IMR-90 (cell line): Measurements from ENCODE around the gene SPPL3.

Source experiments
- BHLHE40 ChIP-seq: fragments of 150-350 bp; IDR thresholded peaks from 2 replicates; pipeline ENCODE4 v1.6.1; 2016; ENCODE audit warnings: mild to moderate bottlenecking, low read depth, low read length
- CEBPB ChIP-seq: IDR thresholded peaks from 2 replicates; pipeline ENCODE4 v1.6.1; 2012; ENCODE audit warnings: low read depth, low read length, improper control_type of control experiment
- ELK1 ChIP-seq: fragments of 150-350 bp; IDR thresholded peaks from 2 replicates; pipeline ENCODE4 v1.6.1; 2016; ENCODE audit warnings: low read depth, mild to moderate bottlenecking, low read length, moderate library complexity, borderline replicate concordance
- FOS ChIP-seq: fragments of 150-350 bp; IDR thresholded peaks from 2 replicates; pipeline ENCODE4 v1.6.1; 2016; ENCODE audit warnings: low read depth, low read length
- POLR2A ChIP-seq: IDR thresholded peaks from 2 replicates; pipeline ENCODE4 v1.6.1; 2012; ENCODE audit warnings: mild to moderate bottlenecking, low read depth, low read length
- RFX5 ChIP-seq: IDR thresholded peaks from 2 replicates; pipeline ENCODE4 v1.8.0; 2012; ENCODE audit warnings: low read depth, mild to moderate bottlenecking, low read length, moderate library complexity
- TF ChIP-seq, protein P1 (sequence below): conservative IDR thresholded peaks from 2 replicates; pipeline ENCODE4 v1.5.1; 2012; ENCODE audit warnings: mild to moderate bottlenecking, low read depth, low read length, improper control_type of control experiment

DNA sequence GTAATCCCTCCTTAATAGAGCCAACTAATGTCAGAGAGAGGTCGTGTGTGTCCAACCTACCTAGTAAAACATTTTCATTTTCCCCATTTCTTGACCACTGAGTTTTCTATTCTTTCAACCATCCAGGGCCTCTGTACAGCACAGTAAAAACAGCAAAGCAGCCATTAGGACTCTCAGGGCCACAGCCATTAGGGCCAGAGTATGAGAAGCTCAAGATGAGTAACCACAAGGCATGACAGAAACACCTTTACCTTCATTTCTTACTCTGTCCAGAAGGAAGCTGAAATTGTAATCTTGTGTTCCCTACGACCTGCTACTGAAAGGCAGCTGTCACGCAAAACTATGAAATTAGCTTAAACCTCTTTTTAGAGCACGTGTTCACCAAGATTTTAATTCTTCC, 2.3 kb downstream of the SPPL3 start:
- TF ChIP-seq POLR2A (no peak), RFX5 (no peak), FOS (no peak), BHLHE40 (no peak), ELK1 (no peak), CEBPB (no peak)
- TF ChIP-seq, protein P1, sequence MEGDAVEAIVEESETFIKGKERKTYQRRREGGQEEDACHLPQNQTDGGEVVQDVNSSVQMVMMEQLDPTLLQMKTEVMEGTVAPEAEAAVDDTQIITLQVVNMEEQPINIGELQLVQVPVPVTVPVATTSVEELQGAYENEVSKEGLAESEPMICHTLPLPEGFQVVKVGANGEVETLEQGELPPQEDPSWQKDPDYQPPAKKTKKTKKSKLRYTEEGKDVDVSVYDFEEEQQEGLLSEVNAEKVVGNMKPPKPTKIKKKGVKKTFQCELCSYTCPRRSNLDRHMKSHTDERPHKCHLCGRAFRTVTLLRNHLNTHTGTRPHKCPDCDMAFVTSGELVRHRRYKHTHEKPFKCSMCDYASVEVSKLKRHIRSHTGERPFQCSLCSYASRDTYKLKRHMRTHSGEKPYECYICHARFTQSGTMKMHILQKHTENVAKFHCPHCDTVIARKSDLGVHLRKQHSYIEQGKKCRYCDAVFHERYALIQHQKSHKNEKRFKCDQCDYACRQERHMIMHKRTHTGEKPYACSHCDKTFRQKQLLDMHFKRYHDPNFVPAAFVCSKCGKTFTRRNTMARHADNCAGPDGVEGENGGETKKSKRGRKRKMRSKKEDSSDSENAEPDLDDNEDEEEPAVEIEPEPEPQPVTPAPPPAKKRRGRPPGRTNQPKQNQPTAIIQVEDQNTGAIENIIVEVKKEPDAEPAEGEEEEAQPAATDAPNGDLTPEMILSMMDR, result no peak
